GM12874 (cell line): ENCODE data around the gene RAPGEF4.

Source experiments
- CTCF ChIP-seq: IDR thresholded peaks from 2 replicates; pipeline ENCODE4 v1.5.1; 2011; ENCODE audit warnings: low read depth, mild to moderate bottlenecking, control low read depth, low read length, moderate library complexity; ENCODE audit not compliant: insufficient read depth

Gene RAPGEF4

GRCh38 chr2:172819943-172820342 lies 84.3 kb downstream of the RAPGEF4 start:
- TF ChIP-seq CTCF = no peak

GRCh38 chr2:172821370-172822338 lies 86.0 kb downstream of the RAPGEF4 start:
- no peak for TF ChIP-seq CTCF

GRCh38 chr2:172822585-172822984 lies 86.9 kb downstream of the RAPGEF4 start:
- no peak for TF ChIP-seq CTCF

- TF ChIP-seq CTCF = no peak
Measured at GRCh38 chr2:172823261-172823850, 87.7 kb downstream of the RAPGEF4 start.

- TF ChIP-seq CTCF = no peak
Measured at GRCh38 chr2:172826522-172826921, 90.9 kb downstream of the RAPGEF4 start.

GRCh38 chr2:172829229-172829628 lies 93.6 kb downstream of the RAPGEF4 start:
- TF ChIP-seq CTCF = no peak

GRCh38 chr2:172830482-172830881 lies 94.8 kb downstream of the RAPGEF4 start:
- TF ChIP-seq CTCF = no peak
